Erythroblast (primary cell): ENCODE data around the gene ZC3H7B.

Source experiments
- GATA1 ChIP-seq: IDR thresholded peaks from 2 replicates; pipeline ENCODE4 v1.6.1; 2011; ENCODE audit warnings: low read depth, mild to moderate bottlenecking, control low read depth, low read length, moderate library complexity
- POLR2A ChIP-seq: IDR thresholded peaks from 2 replicates; pipeline ENCODE4 v1.6.1; 2011; ENCODE audit warnings: mild to moderate bottlenecking, low read length

- TF ChIP-seq POLR2A (no peak), GATA1 (no peak)
These were observed 42.4 kb downstream of the ZC3H7B start for GRCh38 chr22:41343717-41344116.
